ENCODE results near the gene TIMMDC1. TPM values are rescaled to one million over a fixed set of nuclear protein-coding genes. Genes with fewer than 3 reads are reported as not detected.
"Not testable (repeated sequence)": the region's sequence is repeated elsewhere in the genome, so short reads cannot be mapped to it uniquely, and the experiment has no call there.

TIMMDC1 gene
- total RNA-seq, 4 donors from 2014 or later = 40.4 to 41.9 (median 40.5) TPM

DNA sequence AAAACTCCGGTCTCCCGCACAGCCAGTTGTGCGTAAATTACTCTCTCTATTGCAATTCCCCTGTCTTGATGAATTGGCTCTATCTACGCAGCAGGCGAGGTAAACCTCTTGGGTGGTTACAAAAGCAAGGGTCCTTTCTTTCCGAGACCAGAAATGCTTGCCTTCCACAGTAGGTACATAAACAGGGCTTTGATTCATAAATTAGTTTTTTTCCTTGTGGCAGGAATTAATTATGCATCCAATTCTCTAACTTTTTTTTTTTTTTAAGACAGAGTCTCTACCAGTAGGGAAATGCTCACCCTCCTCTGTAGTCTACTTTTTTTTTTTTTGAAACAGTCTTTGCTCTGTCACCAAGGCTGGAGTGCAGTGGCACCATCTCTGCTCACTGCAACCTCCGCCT is 44.8 kb downstream of the TIMMDC1 start:
- intact Hi-C loops (cut with DNase I; ENCODE audit: low total_unique reads) = no loop called here
- TF ChIP-seq, protein P1, sequence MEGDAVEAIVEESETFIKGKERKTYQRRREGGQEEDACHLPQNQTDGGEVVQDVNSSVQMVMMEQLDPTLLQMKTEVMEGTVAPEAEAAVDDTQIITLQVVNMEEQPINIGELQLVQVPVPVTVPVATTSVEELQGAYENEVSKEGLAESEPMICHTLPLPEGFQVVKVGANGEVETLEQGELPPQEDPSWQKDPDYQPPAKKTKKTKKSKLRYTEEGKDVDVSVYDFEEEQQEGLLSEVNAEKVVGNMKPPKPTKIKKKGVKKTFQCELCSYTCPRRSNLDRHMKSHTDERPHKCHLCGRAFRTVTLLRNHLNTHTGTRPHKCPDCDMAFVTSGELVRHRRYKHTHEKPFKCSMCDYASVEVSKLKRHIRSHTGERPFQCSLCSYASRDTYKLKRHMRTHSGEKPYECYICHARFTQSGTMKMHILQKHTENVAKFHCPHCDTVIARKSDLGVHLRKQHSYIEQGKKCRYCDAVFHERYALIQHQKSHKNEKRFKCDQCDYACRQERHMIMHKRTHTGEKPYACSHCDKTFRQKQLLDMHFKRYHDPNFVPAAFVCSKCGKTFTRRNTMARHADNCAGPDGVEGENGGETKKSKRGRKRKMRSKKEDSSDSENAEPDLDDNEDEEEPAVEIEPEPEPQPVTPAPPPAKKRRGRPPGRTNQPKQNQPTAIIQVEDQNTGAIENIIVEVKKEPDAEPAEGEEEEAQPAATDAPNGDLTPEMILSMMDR (IDR thresholded peaks at IDR 0.05) = no peak
- no peak for TF ChIP-seq POLR2A (IDR thresholded peaks at IDR 0.05)
- no peak for DNase-seq (ENCODE audit: low spot score in 2 of 2)
- no peak overlapping the region for H3K4me3 ChIP-seq (ENCODE audit: low read depth, poor library complexity, severe bottlenecking)
- WGBS, 2 donors = 92 to 97% methylated on average over 7 of the region's 7 CpGs

DNA sequence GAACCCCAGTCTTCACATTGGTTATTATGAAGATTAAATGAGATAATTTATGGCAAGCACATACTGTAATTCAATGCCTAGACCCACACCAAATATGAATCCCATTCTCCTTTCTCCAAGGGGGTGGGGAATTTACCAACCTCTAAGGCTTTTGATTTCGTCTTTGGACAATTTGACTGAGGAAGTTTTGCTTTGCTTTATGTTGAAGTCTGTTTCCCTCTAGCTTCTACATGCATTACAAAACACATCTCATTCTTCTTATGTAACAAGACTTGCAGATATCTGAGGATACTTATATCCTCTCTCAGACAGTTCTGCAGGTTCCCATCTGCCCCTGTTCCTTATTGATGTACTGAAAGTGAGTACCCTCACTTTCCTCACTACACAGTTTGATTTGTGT is 48.9 kb downstream of the TIMMDC1 start:
- H3K4me3 ChIP-seq (ENCODE audit: low read depth, poor library complexity, severe bottlenecking) = no peak overlapping the region
- TF ChIP-seq, protein P1 (IDR thresholded peaks at IDR 0.05) = no peak
- TF ChIP-seq POLR2A (IDR thresholded peaks at IDR 0.05) = no peak
- WGBS, 2 donors = 66 to 85% methylated on average over 1 of the region's 1 CpG
- intact Hi-C loops (cut with DNase I; ENCODE audit: low total_unique reads) = no loop called here
- no peak for DNase-seq (ENCODE audit: low spot score in 2 of 2)

DNA sequence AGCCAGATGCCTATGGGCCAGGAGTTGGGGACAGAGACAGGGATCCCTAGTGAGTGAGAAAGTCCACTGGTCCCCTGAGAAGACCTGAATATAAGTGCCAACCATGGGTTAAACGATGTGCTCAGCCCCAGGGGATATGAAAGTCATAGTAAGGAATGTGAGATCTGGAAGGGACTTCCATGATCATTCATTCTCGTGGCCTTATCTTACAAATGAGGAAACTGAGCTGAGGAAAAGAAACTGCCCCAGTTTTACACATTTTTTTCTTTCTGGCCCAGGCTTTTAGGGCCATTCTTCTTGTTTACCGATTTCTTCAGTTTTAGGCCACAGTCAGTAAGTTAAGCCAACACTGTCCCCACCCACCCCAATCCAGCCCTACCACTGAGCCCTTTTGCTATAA is 50.0 kb downstream of the TIMMDC1 start:
- WGBS, 2 donors = 29 to 57% methylated on average over 3 of the region's 3 CpGs
- intact Hi-C loops (cut with DNase I; ENCODE audit: low total_unique reads) = no loop called here
- H3K4me3 ChIP-seq (ENCODE audit: low read depth, poor library complexity, severe bottlenecking) = no peak overlapping the region
- DNase-seq (ENCODE audit: low spot score in 2 of 2) = no peak
- TF ChIP-seq, protein P1 (IDR thresholded peaks at IDR 0.05) = no peak
- TF ChIP-seq POLR2A (IDR thresholded peaks at IDR 0.05) = no peak

DNA sequence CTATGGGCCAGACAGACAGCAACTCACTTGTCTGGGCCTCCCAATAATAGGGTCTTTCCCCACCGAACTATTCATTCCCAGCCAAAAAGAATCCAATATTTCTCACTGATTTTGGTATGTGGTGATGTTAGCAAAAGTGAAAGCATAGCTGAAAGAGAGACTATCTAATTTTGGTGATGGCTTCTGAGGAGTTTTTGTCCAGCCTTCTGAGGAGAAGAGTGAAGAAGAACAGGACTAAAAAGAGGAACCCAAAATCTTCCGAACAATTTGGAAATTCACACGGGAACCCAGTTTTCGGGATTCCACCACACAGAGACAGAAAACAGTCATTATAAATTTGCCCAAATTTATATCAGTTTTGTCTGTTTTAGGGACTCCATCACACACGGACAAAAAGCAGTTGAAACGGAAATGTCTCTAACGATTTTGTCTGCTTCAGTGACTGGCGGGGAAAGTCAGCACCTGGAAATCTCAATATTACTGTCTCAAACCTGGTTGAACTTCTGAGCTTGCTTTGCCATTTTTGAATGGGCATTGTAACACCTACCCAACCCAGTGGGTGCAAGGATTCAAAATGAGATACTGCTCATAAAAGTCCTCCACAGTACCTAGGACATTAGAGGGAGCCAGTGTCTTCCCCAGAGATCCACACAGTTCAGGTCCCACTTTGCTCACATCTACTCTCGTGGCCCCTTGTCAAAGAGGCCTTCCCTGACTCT is 52.0 kb downstream of the TIMMDC1 start:
- 94 to 95% methylated on average over 9 of the region's 9 CpGs for WGBS, 2 donors
- no peak for DNase-seq (ENCODE audit: low spot score in 2 of 2)
- no peak overlapping the region for H3K4me3 ChIP-seq (ENCODE audit: low read depth, poor library complexity, severe bottlenecking)
- intact Hi-C loops (cut with DNase I; ENCODE audit: low total_unique reads) = no loop called here
- no peak for TF ChIP-seq POLR2A (IDR thresholded peaks at IDR 0.05)
- TF ChIP-seq, protein P1 (IDR thresholded peaks at IDR 0.05) = no peak

DNA sequence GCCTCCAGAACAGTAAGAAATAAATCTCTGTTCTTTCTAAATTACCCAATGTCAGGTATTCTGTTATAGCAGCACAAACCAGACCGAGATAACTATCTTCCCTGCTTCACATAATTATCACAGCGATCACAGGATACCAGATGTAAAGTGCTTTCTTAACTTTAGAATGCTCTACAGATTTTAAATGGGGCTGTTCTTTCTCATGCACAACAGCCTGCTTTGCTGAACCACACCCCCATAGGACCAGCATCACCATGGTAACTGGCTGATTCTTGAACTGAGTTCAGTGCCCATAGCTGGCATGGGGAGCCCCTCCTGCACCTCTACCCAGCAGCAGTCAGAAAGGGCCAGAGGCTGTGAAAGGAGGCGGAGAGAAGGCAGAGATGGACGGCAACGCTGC is 53.3 kb downstream of the TIMMDC1 start:
- no peak overlapping the region for H3K4me3 ChIP-seq (ENCODE audit: low read depth, poor library complexity, severe bottlenecking)
- DNase-seq (ENCODE audit: low spot score in 2 of 2) = no peak
- intact Hi-C loops (cut with DNase I; ENCODE audit: low total_unique reads) = no loop called here
- TF ChIP-seq, protein P1 (IDR thresholded peaks at IDR 0.05) = no peak
- TF ChIP-seq POLR2A (IDR thresholded peaks at IDR 0.05) = no peak
- WGBS, 2 donors = 89 to 94% methylated on average over 5 of the region's 5 CpGs

DNA sequence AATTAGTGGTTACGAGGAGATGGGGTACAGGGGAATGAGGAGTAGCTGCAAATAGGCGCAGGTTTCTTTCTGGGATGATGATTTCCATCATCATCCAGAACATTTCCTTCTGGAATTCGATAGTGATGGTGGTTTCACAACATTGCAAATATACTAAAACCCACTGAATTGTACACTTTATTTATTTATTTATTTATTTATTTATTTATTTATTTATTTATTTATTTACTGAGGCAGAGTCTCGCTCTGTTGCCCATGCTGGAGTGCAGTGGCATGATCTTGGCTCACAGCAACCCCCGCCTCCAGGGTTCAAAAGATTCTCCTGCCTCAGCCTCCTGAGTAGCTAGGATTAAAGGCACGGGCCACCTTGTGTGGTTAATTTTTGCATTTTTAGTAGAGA is 54.6 kb downstream of the TIMMDC1 start:
- 92% methylated on average over 6 of the region's 6 CpGs for WGBS, 2 donors
- DNase-seq (ENCODE audit: low spot score in 2 of 2); H3K4me3 ChIP-seq (ENCODE audit: low read depth, poor library complexity, severe bottlenecking); intact Hi-C loops (cut with DNase I; ENCODE audit: low total_unique reads): not testable (repeated sequence)
